GM12878 (cell line): Measurements from ENCODE around the gene TRDMT1.

Experiments
- CTCF ChIP-seq, 3 experiments: IDR thresholded peaks in 2 of 3; conservative IDR thresholded peaks in 1 of 3; 2 replicates each; pipeline ENCODE4 v1.5.1; 2011; ENCODE audit warnings: low read depth in 3 of 3, low read length in 3 of 3, mild to moderate bottlenecking in 3 of 3, control low read depth in 2 of 3, moderate library complexity in 2 of 3, inconsistent platforms in 1 of 3, mixed read lengths in 1 of 3; ENCODE audit not compliant: control insufficient read depth in 2 of 3, insufficient read depth in 1 of 3; ENCODE audit errors: extremely low read depth in 1 of 3
- ELK1 ChIP-seq: IDR thresholded peaks from 2 replicates; pipeline ENCODE4 v1.6.1; 2012; ENCODE audit warnings: low read depth, low read length, improper control_type of control experiment
- POLR2AphosphoS2 ChIP-seq: IDR thresholded peaks from 2 replicates; pipeline ENCODE4 v1.6.1; 2011; ENCODE audit warnings: low read depth, mild to moderate bottlenecking, low read length, improper control_type of control experiment, moderate library complexity
- ZNF274 ChIP-seq: IDR thresholded peaks from one replicate; pipeline ENCODE4 v1.8.0; 2011; ENCODE audit not compliant: insufficient read length, insufficient read depth

GRCh38 chr10:17196573-17196972 lies 4.9 kb downstream of the TRDMT1 start:
- no peak for TF ChIP-seq POLR2AphosphoS2
- TF ChIP-seq ZNF274: no peak
- TF ChIP-seq CTCF (IDR thresholded peaks at IDR 0.05 in 2 of 3, conservative IDR thresholded peaks at IDR 0.05 in 1 of 3; ENCODE audit: control insufficient read depth in 2 of 3, extremely low read depth in 1 of 3, insufficient read depth in 1 of 3, low read depth in 3 of 3, low read length in 3 of 3): no peak
- no peak for TF ChIP-seq ELK1
